ENCODE results near the gene CTTN.

CTTN gene

DNA sequence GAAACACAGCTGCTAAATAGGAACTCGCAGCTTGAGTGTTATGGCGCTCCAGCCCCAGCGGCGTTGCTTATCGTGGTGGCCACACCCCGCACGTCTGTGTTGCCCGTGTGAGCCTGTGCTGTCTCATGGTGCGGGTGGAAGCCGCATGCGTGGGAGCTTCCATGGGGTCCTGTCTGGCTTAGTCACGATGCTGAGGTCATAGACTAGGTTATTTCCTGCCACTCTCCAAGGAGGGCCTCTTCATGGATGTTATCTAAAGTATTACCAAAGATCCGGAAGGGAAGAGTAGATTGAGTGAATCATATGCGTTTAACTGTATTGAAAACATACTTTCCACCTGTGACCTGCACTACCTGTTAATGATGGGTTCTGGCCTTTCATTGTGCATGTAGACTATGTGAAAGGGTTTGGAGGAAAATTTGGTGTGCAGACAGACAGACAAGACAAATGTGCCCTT, 21.7 kb downstream of the CTTN start:
- Histone ChIP-seq H3K27me3 (replicated peaks; ENCODE audit: control insufficient read depth, insufficient read depth, low read length) (no peaks in the 10 kb centered on the region), H3K36me3 (ENCODE audit: control insufficient read depth, insufficient read depth, low read length) (no peaks in the 10 kb centered on the region), H3K4me3 (replicated peaks; ENCODE audit: low read depth, low read length) (no peak overlapping the region)
- TF ChIP-seq, protein P1, sequence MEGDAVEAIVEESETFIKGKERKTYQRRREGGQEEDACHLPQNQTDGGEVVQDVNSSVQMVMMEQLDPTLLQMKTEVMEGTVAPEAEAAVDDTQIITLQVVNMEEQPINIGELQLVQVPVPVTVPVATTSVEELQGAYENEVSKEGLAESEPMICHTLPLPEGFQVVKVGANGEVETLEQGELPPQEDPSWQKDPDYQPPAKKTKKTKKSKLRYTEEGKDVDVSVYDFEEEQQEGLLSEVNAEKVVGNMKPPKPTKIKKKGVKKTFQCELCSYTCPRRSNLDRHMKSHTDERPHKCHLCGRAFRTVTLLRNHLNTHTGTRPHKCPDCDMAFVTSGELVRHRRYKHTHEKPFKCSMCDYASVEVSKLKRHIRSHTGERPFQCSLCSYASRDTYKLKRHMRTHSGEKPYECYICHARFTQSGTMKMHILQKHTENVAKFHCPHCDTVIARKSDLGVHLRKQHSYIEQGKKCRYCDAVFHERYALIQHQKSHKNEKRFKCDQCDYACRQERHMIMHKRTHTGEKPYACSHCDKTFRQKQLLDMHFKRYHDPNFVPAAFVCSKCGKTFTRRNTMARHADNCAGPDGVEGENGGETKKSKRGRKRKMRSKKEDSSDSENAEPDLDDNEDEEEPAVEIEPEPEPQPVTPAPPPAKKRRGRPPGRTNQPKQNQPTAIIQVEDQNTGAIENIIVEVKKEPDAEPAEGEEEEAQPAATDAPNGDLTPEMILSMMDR (IDR thresholded peaks at IDR 0.05; ENCODE audit: insufficient read depth, low read length, poor library complexity, severe bottlenecking) = no peak
- DNase-seq (ENCODE audit: extremely low read depth, insufficient read length) = no peak

DNA sequence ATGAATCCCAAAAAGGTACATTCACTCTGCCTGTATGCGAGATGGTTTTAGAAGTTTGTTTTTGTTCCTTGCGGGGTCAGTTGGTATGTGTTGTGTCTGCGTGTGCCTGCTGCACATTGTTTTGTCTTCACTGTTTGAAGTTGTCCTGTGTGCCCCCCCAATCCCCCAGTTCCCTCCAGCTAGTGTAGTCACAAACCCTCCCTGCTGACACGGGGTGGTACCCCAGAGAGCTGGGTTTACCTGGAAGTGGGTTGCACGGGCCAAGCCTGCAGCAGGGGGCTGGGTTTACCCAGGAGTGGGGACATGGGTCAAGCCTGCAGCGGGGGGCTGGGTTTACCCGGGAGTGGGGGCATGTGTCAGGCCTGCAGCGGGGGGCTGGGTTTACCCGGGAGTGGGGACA, 22.2 kb downstream of the CTTN start:
- TF ChIP-seq, protein P1 (IDR thresholded peaks at IDR 0.05; ENCODE audit: insufficient read depth, low read length, poor library complexity, severe bottlenecking) = no peak
- no peaks in the 10 kb centered on the region for H3K27me3 ChIP-seq (replicated peaks; ENCODE audit: control insufficient read depth, insufficient read depth, low read length)
- H3K4me3 ChIP-seq (replicated peaks; ENCODE audit: low read depth, low read length) = no peak overlapping the region
- DNase-seq (ENCODE audit: extremely low read depth, insufficient read length) = no peak
- no peaks in the 10 kb centered on the region for H3K36me3 ChIP-seq (ENCODE audit: control insufficient read depth, insufficient read depth, low read length)

DNA sequence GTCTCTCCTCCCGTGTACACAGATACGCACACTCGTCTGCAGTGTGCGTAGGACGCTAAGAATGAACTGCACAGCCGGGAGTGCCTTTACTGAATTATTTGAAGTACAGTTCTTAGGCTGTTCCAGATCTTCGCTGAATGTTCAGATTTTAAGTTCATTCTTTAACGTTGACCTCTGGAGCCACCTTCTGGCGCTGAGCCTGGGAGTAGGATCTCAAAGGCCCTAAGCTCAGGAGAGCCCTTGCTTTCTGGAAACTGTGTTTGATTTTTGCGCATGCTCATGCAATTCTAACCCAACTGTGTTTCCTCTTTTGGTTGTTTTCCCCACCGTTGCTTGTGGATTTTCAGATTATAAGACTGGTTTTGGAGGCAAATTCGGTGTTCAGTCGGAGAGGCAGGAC, 22.8 kb downstream of the CTTN start:
- no peak for DNase-seq (ENCODE audit: extremely low read depth, insufficient read length)
- H3K36me3 ChIP-seq (ENCODE audit: control insufficient read depth, insufficient read depth, low read length) = no peaks in the 10 kb centered on the region
- TF ChIP-seq, protein P1 (IDR thresholded peaks at IDR 0.05; ENCODE audit: insufficient read depth, low read length, poor library complexity, severe bottlenecking) = no peak
- H3K27me3 ChIP-seq (replicated peaks; ENCODE audit: control insufficient read depth, insufficient read depth, low read length) = no peaks in the 10 kb centered on the region
- no peak overlapping the region for H3K4me3 ChIP-seq (replicated peaks; ENCODE audit: low read depth, low read length)

DNA sequence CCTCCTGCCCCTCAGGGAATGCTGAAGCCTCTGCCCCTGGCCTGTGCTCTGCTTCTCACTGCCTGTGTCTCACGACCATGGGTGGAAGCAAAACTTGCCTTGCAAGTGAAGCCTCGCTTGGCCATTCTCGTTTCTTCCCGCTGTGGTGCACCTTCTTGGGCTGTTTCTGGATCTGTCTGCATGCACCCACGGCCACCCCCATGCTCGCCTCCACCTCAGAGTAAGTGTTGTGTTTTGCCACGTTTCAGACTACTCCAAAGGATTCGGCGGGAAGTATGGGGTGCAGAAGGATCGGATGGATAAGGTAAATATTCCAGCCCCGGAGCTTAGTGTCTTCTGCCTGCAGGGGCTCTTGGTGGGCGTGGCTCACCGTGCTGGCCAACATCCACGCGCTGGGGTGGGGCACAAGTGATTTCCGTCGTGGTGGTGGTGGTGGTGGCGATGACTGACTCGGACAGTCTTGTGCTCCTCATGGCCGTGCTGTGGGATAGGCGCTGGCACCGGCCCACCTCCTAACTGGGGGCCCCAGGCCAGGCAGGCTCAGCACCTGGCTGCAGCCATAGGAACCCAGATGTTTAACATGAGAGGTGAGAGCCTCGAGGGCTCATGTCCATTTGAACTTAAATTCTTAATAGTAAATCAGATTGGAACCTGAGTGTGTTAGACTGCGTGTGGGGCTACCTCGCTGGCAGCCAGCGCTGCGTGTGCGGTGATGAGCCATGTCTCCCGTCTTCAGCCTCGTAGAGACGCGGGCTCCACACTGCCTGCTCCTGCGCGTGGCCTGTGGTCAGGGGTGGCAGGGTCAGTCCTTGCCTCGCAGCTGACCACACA, 24.6 kb downstream of the CTTN start:
- Histone ChIP-seq H3K4me3 (replicated peaks; ENCODE audit: low read depth, low read length) (no peak overlapping the region), H3K36me3 (ENCODE audit: control insufficient read depth, insufficient read depth, low read length) (no peaks in the 10 kb centered on the region), H3K27me3 (replicated peaks; ENCODE audit: control insufficient read depth, insufficient read depth, low read length) (no peaks in the 10 kb centered on the region)

DNA sequence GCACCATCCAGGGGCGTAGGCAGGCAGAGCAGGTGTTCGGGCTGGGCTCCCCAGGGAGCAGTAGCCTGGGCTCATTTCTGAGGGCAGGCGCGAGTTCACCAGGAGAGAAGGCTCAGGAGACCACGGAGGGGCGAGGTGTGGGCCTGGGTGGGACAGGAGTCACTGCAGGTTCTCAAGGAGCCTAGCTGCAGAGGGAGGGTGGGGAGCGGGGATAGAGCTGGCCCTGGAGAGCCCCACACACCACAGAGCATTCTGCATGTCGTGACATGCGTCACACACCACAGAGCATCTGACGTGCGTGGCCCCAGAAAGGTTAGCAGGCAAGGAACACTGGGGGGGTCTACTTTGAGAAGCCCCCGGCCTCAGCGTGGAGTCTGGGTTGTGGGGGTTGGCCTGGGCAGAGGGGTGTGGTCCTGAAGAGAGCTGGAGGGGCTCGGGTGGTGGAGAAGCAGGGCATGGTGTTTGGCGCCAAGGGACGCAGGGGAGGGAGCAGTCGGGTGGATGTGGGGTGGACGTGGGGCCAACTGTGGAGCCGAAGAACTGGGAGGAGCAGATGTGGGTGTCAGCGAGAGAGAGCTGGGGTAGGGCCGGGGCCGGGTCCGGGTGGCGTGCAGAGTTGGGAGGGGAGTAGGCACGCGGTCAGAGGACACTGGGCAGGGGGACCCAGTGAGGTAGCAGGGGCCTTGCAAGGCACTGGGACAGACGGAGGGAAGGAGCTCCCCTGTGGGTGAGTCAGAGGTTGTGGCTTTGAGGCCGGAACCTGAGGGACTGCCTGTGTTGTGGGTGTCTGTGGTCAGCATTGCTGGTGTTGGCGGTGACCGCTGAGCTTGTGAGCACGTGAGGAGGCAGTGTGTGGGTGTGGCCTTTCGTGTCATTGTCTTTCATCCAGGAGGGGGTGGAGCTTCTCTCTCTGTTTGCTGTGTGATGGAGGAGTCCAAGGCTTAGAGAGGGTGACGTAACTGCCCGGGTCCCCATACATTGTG, 25.5 kb downstream of the CTTN start:
- Histone ChIP-seq H3K27me3 (replicated peaks; ENCODE audit: control insufficient read depth, insufficient read depth, low read length) (no peaks in the 10 kb centered on the region), H3K36me3 (ENCODE audit: control insufficient read depth, insufficient read depth, low read length) (no peaks in the 10 kb centered on the region), H3K4me3 (replicated peaks; ENCODE audit: low read depth, low read length) (no peak overlapping the region)
- TF ChIP-seq, protein P1 (IDR thresholded peaks at IDR 0.05; ENCODE audit: insufficient read depth, low read length, poor library complexity, severe bottlenecking) = no peak
- DNase-seq (ENCODE audit: extremely low read depth, insufficient read length) = peak; percentile 57

More for the DNA sequence above, 24.6 kb downstream of the CTTN start:
- TF ChIP-seq, protein P1 (IDR thresholded peaks at IDR 0.05; ENCODE audit: insufficient read depth, low read length, poor library complexity, severe bottlenecking) = no peak
- no peak for DNase-seq (ENCODE audit: extremely low read depth, insufficient read length)

All from GM06990 (cell line).